NT2/D1 (cell line): Measurements from ENCODE around the gene CIDEC.

ENCODE experiments used
- DNase-seq: peaks from one replicate; pipeline ENCODE4 v3.0.0-alpha.2; 2011; ENCODE audit warnings: low read depth, low spot score
- H3K27me3 ChIP-seq: 2 replicates; pipeline ENCODE4 v1.6.0; 2011; ENCODE audit warnings: mild to moderate bottlenecking; ENCODE audit not compliant: insufficient read length, insufficient read depth
- H3K36me3 ChIP-seq: 2 replicates; pipeline ENCODE4 v1.6.1; 2011; ENCODE audit warnings: mild to moderate bottlenecking, low read length, mixed read lengths; ENCODE audit not compliant: insufficient read depth, insufficient read length
- H3K4me1 ChIP-seq: 2 replicates; pipeline ENCODE4 v1.5.1; 2011; ENCODE audit not compliant: insufficient read depth, insufficient read length
- H3K4me3 ChIP-seq: 2 replicates; pipeline ENCODE4 v1.5.1; 2011; ENCODE audit warnings: low read depth; ENCODE audit not compliant: insufficient read length
- H3K9ac ChIP-seq: 2 replicates; pipeline ENCODE4 v1.6.0; 2011; ENCODE audit warnings: low read depth; ENCODE audit not compliant: insufficient read length
- H3K9me3 ChIP-seq: 2 replicates; pipeline ENCODE4 v1.5.1; 2011; ENCODE audit warnings: mild to moderate bottlenecking, low read length; ENCODE audit not compliant: insufficient read depth
- SUZ12 ChIP-seq: IDR thresholded peaks from 2 replicates; pipeline ENCODE4 v1.6.1; 2011; ENCODE audit not compliant: insufficient read length, insufficient read depth; ENCODE audit errors: extremely low read depth
- YY1 ChIP-seq: IDR thresholded peaks from 2 replicates; pipeline ENCODE4 v1.6.1; 2011; ENCODE audit not compliant: insufficient read length, insufficient read depth
- ZNF274 ChIP-seq: IDR thresholded peaks from 2 replicates; pipeline ENCODE4 v1.6.1; 2011; ENCODE audit warnings: mild to moderate bottlenecking, low read depth, low read length

The CIDEC gene

GRCh38 chr3:9915254-9916141 is 35.4 kb upstream of the CIDEC start:
- no peak for DNase-seq
- H3K9me3 ChIP-seq, result peaks cover 7% of the 10 kb centered on the region; the same call in 1 of the 2 replicates
- peaks cover 11% of the 10 kb centered on the region for H3K27me3 ChIP-seq
- no peaks in the 10 kb centered on the region for H3K36me3 ChIP-seq
- H3K4me1 ChIP-seq, result peaks cover 22% of the 10 kb centered on the region
- H3K9ac ChIP-seq, result peak overlapping the region; percentile 95
- TF ChIP-seq SUZ12 (no peak), YY1 (no peak), ZNF274 (no peak)
- peak overlapping the region; percentile 81 for H3K4me3 ChIP-seq

GRCh38 chr3:9914559-9915253 is 34.7 kb upstream of the CIDEC start:
- H3K9me3 ChIP-seq, result peaks cover 7% of the 10 kb centered on the region; the same call in 1 of the 2 replicates
- peak overlapping the region; percentile 95 for H3K9ac ChIP-seq
- H3K27me3 ChIP-seq, result peaks cover 11% of the 10 kb centered on the region
- no peak for TF ChIP-seq ZNF274
- no peak for TF ChIP-seq YY1
- no peak for TF ChIP-seq SUZ12
- H3K4me1 ChIP-seq, result peaks cover 22% of the 10 kb centered on the region
- H3K36me3 ChIP-seq, result no peaks in the 10 kb centered on the region
- no peak for DNase-seq
- peak overlapping the region; percentile 81 for H3K4me3 ChIP-seq

GRCh38 chr3:9914011-9914410 is 34.0 kb upstream of the CIDEC start:
- Histone ChIP-seq H3K9ac (peak overlapping the region; percentile 66), H3K4me1 (peaks cover 22% of the 10 kb centered on the region), H3K36me3 (no peaks in the 10 kb centered on the region), H3K9me3 (peaks cover 7% of the 10 kb centered on the region; the same call in 1 of the 2 replicates), H3K4me3 (no peak overlapping the region), H3K27me3 (peaks cover 11% of the 10 kb centered on the region)
- TF ChIP-seq YY1 (no peak), ZNF274 (no peak), SUZ12 (no peak)
- DNase-seq, result no peak

- H3K9ac ChIP-seq, result no peak overlapping the region
- H3K36me3 ChIP-seq, result no peaks in the 10 kb centered on the region
- TF ChIP-seq ZNF274 (no peak), YY1 (no peak), SUZ12 (no peak)
- no peak overlapping the region for H3K4me3 ChIP-seq
- H3K27me3 ChIP-seq, result peaks cover 11% of the 10 kb centered on the region
- H3K4me1 ChIP-seq, result peaks cover 22% of the 10 kb centered on the region
- peaks cover 7% of the 10 kb centered on the region; the same call in 1 of the 2 replicates for H3K9me3 ChIP-seq
- DNase-seq, result no peak
These were observed 33.5 kb upstream of the CIDEC start for GRCh38 chr3:9913601-9914000.

- H3K27me3 ChIP-seq, result peaks cover 11% of the 10 kb centered on the region
- no peak overlapping the region for H3K4me3 ChIP-seq
- no peak overlapping the region for H3K9ac ChIP-seq
- no peak for DNase-seq
- peaks cover 7% of the 10 kb centered on the region; the same call in 1 of the 2 replicates for H3K9me3 ChIP-seq
- H3K4me1 ChIP-seq, result peaks cover 16% of the 10 kb centered on the region
- TF ChIP-seq YY1, result no peak
- TF ChIP-seq ZNF274, result no peak
- no peak for TF ChIP-seq SUZ12
- no peaks in the 10 kb centered on the region for H3K36me3 ChIP-seq
These were observed 32.4 kb upstream of the CIDEC start for GRCh38 chr3:9912294-9912935.

- H3K9me3 ChIP-seq, result peaks cover 7% of the 10 kb centered on the region; the same call in 1 of the 2 replicates
- H3K4me1 ChIP-seq, result peaks cover 16% of the 10 kb centered on the region
- peaks cover 11% of the 10 kb centered on the region for H3K27me3 ChIP-seq
- no peak for DNase-seq
- H3K4me3 ChIP-seq, result no peak overlapping the region
- no peak overlapping the region for H3K9ac ChIP-seq
- TF ChIP-seq YY1, result no peak
- no peak for TF ChIP-seq ZNF274
- no peak for TF ChIP-seq SUZ12
- no peaks in the 10 kb centered on the region for H3K36me3 ChIP-seq
These were observed 31.8 kb upstream of the CIDEC start for GRCh38 chr3:9911863-9912262.
